Measurements from ENCODE around the gene IER5L.

IER5L gene

DNA sequence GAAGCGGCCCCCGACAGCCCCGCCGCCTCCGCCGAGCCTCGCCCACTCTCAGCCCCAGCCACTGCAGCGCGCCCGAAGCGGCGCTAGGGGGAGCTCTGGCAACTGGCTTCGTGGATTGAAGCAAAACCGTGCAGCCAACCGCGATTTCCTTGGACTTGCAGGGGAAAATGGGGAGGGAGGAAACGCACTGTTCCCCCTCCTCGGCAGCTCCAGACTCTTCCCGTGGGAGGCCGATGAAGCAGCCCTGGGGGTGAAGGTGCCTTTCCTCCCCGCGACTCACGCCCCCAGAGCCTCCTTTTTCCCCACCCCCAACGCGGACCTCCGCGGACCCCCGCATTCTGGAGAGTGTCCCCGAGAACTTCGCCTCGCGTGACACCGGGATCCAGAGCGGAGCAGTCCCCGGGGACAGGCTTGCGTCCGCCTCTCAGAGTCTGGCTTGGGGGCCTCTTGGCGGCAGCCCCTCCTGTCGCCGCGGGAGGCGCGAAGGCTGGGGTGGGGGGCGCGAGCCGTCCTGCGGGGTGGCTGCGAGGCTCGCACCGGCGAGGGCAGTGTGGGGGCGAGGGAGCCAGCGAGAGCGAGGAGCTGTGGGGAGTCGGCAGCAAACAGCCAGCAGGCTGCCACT, 3.8 kb downstream of the IER5L start (continued):
- TF ChIP-seq, protein P1, sequence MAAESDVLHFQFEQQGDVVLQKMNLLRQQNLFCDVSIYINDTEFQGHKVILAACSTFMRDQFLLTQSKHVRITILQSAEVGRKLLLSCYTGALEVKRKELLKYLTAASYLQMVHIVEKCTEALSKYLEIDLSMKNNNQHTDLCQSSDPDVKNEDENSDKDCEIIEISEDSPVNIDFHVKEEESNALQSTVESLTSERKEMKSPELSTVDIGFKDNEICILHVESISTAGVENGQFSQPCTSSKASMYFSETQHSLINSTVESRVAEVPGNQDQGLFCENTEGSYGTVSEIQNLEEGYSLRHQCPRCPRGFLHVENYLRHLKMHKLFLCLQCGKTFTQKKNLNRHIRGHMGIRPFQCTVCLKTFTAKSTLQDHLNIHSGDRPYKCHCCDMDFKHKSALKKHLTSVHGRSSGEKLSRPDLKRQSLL (tag by site-specific recombination; IDR thresholded peaks at IDR 0.05), result 0 out of 2 replicates have a peak, but pooled peaks have one; percentile 14
- TF ChIP-seq YY1 (tag by site-specific recombination; IDR thresholded peaks at IDR 0.05) (peak; percentile 17; the same call in 1 of the 2 replicates), ZNF239 (tag by site-specific recombination; IDR thresholded peaks at IDR 0.05) (0 out of 2 replicates have a peak, but pooled peaks have one; percentile 26), ZNF777 (tag by site-specific recombination; IDR thresholded peaks at IDR 0.05; ENCODE audit: borderline replicate concordance) (0 out of 2 replicates have a peak, but pooled peaks have one; percentile 32), ZSCAN30 (tag by site-specific recombination; IDR thresholded peaks at IDR 0.05) (peak; percentile 67; the same call in 1 of the 2 replicates), ZFHX2 (tag by site-specific recombination; conservative IDR thresholded peaks at IDR 0.05) (peak; percentile 96), ZNF610 (tag by site-specific recombination; IDR thresholded peaks at IDR 0.05; ENCODE audit: borderline replicate concordance) (peak; percentile 28; the same call in 1 of the 2 replicates), ZFP37 (tag by site-specific recombination; IDR thresholded peaks at IDR 0.05) (peak; percentile 52; the same call in 1 of the 2 replicates), ZEB2 (tag by site-specific recombination; IDR thresholded peaks at IDR 0.05) (peak; percentile 55), PATZ1 (tag by site-specific recombination; IDR thresholded peaks at IDR 0.05) (peak; percentile 91), ZNF660 (tag by site-specific recombination; IDR thresholded peaks at IDR 0.05) (peak; percentile 92), ZNF324 (tag by site-specific recombination; IDR thresholded peaks at IDR 0.05) (peak; percentile 27; the same call in 1 of the 2 replicates), ZBTB11 (tag by site-specific recombination; conservative IDR thresholded peaks at IDR 0.05; ENCODE audit: low read depth) (peak; percentile 39; the same call in 1 of the 2 replicates), REST (tag by site-specific recombination; IDR thresholded peaks at IDR 0.05) (peak; percentile 31; the same call in 1 of the 2 replicates), ZBTB17 (tag by site-specific recombination; IDR thresholded peaks at IDR 0.05) (peak; percentile 75), ZSCAN18 (tag by site-specific recombination; IDR thresholded peaks at IDR 0.05) (no peak), SP3 (tag by site-specific recombination; IDR thresholded peaks at IDR 0.05) (peak; percentile 22), ZNF654 (tag by site-specific recombination; IDR thresholded peaks at IDR 0.05; ENCODE audit: low read depth) (peak; percentile 79), ZNF449 (tag by site-specific recombination; IDR thresholded peaks at IDR 0.05) (no peak), ZNF596 (tag by site-specific recombination; IDR thresholded peaks at IDR 0.05) (0 out of 2 replicates have a peak, but pooled peaks have one; percentile 28)
- TF ChIP-seq, protein P2, sequence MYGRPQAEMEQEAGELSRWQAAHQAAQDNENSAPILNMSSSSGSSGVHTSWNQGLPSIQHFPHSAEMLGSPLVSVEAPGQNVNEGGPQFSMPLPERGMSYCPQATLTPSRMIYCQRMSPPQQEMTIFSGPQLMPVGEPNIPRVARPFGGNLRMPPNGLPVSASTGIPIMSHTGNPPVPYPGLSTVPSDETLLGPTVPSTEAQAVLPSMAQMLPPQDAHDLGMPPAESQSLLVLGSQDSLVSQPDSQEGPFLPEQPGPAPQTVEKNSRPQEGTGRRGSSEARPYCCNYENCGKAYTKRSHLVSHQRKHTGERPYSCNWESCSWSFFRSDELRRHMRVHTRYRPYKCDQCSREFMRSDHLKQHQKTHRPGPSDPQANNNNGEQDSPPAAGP (tag by site-specific recombination; IDR thresholded peaks at IDR 0.05), result peak; percentile 62; the same call in 1 of the 2 replicates
- TF ChIP-seq, protein P3, sequence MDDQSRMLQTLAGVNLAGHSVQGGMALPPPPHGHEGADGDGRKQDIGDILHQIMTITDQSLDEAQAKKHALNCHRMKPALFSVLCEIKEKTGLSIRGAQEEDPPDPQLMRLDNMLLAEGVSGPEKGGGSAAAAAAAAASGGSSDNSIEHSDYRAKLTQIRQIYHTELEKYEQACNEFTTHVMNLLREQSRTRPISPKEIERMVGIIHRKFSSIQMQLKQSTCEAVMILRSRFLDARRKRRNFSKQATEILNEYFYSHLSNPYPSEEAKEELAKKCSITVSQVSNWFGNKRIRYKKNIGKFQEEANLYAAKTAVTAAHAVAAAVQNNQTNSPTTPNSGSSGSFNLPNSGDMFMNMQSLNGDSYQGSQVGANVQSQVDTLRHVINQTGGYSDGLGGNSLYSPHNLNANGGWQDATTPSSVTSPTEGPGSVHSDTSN (CRISPR knock-in tag; IDR thresholded peaks at IDR 0.05), result 0 out of 2 replicates have a peak, but pooled peaks have one; percentile 49
